ENCODE measurements around the gene IDH3B.
A peak's percentile ranks its signal among the peaks of the same experiment; 100 is the strongest.
"Not testable (repeated sequence)": the region's sequence is repeated elsewhere in the genome, so short reads cannot be mapped to it uniquely, and the experiment has no call there.

The IDH3B gene

DNA sequence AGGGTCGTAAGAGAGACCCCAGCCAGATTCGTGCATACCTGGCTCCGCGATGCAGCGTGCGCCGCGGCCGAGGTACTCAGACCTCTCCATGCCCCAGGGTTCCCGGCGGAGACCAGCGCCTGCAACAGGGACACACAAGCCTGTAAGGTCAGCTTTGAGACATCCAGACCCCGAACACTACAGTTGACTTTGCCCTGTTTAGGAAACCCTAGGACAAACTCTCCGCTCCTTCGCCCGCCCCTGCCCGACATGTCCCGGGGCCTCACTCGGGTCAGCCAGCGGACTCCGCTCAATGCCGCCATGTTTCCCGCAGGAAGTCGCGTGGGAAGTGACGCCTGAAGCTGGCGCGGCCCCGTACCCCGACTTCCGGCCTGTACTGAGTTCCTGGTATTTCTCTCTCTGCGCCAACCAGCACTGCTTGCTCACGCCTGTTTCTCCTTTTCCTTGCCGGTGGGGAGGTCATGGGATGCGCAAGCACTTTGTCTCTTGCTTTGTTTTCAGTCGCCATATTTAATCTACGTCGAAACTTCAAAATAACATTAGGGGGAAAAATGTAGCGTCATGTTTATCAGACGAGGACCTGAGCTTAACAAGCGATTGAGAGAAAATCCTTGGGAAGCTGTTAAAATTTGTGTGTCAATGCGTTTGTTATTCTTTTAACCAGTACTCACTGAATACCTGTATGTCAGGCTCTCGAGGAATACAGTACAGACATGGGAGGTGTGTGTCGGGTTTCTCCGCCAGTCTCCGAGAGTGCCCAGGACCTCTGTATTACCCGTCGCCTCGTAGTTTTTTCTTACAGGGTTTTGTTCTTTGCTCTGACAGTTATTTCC is at the start of gene IDH3B:
Gene IDH3B, minus strand, starts transcription at position 330 of the 833 bp plus-strand sequence. Its CDS starts 28 bp downstream, at position 302.
- DNase-seq = peak; percentile 80

DNA sequence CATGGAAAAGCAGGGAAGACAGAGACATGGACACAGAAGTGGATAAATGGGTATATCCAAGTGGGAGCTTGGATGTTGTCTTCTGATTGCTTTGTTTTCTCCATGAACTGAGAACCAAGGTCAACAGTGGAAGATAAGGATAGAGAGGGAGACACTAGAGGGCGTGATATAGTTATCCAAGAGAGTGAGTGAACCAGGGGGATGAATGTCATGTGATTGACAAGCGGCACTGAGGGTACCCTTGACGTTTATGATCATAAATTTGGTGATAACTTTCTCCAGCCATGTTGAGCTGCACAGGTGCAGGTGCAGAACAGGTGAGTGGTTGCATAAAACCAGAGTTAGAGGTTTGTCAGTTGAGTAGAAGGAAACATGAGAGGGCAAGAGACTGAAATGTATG is 49.3 kb upstream of the IDH3B start:
- no peak for DNase-seq

DNA sequence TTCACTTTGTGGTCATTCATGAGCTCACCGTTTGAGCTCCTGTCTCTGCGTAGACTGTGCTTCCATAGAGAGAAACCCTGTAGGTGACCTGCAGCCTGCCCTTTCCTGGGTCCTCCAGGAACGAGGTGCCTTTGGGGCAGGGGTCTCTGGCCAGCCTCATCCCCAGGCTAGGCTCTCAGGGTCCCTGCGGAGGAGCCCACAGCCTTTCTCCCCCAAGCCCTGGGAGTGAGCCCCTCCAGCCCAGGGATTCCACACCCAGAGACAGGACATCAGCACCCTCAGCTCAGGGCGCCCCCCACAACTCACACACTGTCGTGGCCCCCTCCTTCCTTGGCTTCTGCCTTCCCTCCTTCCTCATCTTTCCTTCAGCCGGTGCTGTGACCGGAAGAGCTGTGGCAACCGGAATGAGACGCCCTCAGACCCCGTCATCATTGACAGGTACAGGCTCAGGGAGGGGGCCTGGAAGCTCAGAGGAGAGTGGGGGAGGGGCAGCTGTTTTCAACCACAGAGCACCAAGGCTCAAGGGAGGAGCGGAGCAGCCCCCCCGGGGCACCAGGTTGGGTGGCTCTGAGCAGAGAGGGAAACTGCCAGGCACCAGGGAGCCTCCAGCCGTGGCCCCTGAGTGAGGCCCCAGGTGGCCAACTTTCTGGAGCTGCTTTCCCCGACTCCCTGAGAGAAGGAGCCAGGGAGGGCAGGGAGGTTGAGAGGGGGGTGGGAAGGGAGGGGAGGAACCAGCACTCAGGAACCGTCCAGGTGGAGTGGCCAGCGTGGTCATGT is 45.4 kb upstream of the IDH3B start:
- DNase-seq = no peak

DNA sequence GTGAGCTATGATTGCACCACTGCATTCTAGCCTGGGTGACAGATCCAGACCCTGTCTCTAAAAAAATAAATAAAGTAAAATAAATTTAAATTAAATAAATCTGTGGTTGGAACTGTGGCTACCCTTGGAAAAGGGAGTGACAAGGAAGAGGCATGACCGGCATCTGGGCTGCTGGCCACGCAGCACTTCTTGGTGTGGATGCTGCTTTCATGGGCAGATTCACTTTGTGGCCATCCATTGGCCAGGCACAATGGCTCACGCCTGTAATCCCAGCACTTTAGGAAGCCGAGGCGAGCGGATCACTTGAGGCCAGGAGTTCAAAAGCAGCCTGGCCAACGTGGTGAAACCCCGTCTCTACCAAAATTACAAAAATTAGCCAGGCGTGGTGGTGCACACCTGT is 44.6 kb upstream of the IDH3B start:
- DNase-seq = no peak

DNA sequence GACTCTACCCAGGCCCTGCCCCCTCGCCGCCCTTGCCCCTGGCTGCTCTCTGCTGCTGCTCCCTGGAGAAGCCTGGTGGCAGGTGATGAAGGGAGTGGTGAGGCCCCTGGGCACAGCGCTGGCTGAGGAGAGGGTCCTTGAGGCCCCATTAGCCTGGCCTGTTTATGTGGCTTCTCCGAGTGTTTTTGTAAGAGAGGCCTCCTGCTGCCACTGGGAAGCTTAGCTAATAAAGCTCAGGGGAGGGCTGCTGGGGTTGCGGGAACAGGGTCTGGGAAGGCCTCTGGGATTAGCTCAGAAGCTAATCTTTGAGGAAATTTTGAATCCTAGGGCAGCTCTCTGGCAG is 44.0 kb upstream of the IDH3B start:
- no peak for DNase-seq

DNA sequence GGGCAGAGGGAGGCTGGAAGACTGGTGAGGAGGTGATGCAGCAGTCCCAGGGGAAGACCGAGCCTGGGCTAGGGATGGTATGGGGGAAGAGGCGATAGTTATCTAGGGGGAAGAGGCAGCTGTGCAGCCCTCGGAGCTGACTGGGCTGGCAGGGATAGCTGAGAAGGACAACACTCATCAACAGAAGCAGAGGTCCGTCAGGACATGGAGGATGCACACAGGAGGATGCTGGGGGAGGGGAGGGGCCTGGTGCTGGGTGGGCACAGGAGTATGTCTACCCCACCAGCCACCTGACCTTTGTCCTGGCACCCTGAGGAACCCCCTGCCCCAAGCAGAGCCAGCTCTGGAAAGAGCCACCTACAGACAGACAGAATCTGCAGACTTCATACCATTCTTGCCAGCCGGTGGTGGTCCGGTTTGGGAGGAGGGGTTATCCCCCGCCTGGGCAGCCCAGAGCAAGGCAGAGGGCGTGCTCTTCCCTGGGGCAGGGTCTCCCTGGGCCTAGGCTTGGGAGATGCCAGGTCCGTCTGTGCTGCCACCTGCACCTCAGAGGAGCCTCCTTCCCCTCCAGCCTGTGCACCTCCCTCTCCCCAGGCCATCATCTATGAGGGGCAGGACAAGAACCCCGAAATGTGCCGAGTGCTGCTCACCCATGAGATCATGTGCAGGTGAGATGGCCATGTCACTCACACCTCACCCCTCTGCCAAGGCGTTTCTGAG is 43.5 kb upstream of the IDH3B start:
- DNase-seq = no peak

DNA sequence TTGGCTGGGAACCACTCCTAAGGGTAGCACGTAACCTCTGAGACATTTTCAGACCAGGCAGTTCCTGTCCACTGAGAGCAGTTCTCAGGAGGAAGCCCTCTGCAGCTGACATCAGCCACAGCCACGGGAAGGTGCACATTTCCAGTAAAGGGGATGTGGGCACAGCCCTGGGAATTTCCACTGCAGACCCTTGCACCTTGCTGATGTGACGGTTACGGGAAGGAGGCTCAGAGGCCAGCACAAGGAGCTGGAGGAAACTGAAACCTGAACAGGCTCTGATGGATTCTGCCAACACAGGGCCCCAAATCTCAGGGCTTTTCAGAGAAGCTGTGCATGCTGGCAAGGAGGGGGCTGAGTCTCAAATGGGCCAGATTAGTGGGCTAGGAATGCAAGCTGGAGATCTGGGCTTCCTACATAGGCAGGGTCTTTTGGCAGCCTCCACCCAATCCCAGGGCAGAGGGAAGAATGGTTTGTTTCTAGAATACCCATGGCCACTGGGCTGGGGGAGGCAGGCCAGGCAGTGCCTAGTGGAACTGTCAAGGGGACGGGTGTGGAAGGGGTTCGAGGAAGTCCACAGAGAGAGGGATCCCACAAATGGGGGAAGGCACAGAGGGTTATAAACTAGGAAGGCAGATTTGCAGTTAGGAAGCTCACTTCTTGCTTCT is 42.8 kb upstream of the IDH3B start:
- no peak for DNase-seq

DNA sequence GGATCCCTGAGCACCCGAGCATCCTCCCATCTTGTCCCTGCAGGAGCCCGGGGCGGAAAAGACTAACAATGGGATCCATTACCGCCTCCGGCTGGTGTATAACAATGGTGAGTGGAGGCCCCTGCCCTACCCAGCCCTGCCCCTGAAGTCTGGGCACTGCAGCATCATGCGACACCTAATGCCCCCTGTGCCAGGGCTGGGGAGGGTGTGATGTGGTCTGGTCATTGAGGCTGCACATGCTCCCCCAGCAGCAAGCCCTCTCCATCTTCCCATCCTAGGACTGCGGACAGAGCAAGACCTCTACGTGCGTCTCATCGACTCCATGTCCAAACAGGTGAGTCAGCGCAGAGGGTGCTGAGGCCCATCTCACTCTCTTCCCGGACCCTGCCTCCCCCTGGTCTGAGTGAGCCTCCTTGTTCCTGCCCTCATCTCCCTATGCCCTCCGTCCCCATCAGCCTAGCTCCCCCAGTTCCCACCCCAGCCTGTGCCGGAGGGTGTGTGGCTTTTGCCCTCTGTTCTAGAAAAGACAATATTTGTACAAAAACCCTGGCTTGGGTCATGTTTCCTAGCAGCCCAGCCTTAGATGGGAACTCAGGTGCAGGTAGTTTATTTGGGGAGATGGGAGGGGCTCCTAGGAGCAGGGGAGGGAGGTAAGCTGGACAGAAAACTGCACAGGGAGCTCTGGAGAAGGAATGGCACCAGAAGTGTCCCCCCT is 42.1 kb upstream of the IDH3B start:
- DNase-seq = no peak

DNA sequence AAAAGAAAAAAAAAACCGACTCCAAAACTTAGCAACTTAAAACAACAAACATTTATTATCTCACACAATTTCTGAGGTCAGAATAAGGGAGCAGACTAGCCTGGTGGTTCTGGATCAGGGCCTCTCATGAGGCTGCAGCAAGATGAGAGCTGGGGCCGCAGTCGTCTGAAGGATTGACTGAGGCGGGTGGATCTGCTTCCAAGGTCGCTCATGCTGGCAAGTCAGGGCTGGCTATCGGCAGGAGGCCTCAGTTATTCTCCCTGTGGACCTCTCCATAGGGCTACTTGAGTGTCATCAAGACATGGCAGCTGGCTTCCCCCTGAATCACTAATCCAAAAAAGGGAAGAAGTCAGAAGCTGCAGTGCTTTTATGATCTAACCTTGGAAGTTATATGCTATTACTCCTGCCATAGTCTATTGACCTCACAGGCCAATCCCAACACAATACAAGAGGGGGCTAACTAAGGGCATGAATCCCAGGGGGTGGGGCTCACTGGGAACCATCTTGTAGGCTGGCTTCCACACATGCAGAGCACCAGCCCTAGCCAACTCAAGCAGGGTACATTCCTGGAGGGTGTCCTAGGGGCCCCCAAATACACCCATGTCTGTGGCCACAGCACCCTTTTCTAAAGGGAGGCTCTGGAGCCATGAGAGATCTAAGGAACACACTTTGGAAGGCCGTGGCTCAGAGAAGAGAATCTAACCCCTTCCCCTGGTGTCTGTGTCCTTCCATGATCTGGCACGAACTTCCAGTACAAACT is 39.9 kb upstream of the IDH3B start:
- no peak for DNase-seq

DNA sequence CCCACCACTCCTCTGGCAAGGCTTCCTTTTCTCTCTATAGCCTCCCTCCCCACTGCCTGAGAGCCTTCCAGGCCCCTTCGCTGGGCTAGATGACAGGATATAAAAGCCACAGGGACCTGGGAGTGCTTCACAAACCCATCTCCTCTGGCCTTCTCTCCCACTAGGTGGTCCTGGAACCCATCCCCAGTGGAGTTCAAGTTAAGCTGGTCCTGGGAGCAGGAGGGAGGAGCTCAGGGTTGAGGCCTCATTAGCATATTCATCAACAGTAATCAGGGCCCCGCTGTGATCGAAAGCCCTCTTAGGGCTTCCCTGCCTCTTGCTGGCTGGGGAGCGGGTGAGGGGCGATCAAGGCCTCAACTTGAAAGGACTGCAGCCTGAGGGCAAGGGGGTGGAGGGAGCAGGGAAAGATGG is 37.7 kb upstream of the IDH3B start:
- DNase-seq = no peak

DNA sequence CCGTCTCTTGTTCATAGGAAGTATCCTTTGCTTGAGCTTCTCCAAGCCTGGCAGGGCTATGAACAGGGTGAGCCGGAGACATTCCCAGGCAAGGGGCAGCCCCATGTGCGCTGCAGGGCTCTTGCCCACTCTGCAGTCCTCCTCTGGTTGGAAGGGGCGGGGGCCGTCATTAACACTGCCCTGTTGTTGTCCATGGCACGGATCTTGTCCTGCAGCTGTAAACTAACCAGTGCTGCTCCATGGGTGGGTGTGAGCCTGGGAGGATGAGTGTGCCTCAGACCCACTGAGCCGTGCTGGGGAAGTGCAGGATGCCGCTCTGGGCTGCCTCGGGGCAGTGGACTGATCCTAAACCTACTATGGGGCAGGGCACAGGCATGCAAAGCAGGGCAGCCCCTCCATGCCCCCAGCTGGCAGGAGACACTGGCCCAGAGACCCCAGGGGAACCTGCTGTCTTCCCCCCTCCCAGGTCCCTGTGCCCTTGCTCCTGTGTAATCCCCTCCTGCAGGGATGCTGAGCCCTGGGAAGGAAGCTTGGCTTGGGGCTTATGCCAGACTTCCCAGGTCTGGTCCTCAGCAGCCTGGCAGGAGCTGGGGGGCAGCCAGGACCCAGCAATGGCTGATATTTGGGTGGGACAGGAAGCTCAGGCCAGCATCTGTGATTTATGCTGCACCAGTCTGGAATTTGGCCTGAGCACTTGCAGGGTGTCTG is 37.1 kb upstream of the IDH3B start:
- no peak for DNase-seq

DNA sequence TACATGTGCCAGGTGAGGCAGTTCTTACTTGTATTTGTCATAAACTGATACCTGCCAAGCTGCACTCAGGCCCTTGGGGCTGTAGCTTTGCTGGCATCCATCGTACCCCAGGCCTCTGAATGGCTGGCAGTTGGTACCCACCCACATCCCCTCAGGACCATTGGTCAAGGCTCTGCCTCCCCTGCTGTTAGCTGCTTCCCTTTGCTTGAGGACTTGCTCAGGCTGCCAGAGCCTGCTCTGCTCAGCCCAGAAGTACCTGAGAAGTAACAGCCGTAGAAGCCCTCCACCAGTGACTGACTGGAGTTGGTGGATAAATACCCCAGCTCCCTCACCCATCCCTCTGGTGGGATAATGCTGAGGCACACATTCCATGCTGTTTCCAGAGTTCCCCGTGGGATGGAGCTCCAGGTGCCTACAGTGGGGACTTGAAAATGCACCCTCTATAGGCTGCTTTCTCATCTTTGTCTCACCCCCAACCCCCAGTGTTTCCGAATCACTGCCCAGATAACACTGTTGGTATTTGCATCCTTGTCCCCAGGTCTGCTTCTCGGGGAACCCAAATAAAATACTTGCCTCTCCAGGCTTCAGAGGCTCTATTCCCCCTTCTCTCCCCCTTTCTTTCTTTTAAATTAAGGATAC is 35.9 kb upstream of the IDH3B start:
- DNase-seq = no peak

DNA sequence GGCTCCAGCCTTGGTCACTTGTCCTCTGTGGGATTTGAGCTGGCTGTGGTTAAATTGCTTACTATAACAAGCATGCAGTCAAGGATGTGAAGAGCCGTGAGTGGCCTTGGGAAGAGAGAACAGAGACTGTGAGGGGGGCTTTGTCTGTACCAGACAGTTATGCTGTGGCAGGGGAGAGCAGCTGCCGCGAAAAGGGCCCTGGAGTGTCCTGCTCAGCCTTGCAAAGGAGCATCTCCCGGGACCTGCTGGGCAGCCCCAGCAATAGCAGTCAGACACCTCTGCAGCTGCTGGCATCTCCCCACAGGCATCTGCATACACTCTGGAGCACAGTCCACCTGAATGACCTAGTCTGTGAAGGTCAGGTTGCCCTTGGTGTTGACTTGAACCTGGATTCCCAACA is 34.9 kb upstream of the IDH3B start:
- no peak for DNase-seq

DNA sequence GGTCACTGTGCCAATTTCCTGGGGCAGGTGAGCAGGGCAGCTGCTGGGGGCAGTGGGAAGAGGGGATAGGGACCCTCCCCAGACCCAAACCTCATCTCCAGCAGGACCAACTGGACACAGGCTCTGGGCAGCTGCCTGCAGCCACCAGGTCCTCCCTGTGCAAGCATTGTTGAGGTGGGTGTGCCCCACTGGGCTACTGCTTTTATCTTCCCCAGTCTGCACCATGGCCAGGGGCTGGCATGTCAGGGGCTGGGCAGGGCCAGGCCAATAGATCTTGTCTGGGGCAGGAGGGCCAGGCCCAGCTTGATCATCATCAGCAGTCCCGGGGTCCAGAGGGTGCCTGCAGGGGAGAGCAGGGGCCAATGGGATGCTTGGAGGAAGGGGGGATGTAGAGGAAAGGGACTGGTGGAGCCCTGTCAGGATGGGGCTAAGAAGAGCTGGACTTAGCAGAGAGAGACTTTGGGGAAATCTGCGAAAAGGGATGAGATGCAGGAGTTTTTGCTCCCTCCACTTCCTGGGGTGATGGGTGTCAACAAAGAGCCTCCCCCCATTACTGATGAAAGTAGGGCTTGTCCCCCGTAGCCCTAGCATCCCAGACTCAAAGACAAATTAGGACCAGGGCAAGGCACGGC is 34.3 kb upstream of the IDH3B start:
- DNase-seq = no peak

DNA sequence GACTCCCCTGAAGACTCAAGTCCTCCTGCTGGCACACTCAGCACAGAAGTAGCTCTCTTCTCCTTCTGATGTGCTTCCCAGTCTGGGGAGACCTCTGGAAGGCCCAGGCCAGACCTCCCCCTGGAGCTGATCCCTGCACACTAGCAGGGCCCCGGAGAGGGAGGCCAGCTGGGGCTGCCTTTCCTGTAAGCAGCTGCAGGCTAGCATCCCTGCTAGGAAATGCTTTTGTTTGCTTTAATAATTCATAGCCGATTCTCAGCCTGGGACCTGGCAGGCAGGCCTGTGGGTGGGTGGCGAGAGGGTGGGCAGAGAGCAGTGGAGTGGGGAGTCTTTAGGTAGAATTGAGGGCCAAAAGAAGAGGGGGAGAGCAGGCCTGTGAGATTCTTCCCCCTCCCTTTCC is 33.8 kb upstream of the IDH3B start:
- DNase-seq = no peak

DNA sequence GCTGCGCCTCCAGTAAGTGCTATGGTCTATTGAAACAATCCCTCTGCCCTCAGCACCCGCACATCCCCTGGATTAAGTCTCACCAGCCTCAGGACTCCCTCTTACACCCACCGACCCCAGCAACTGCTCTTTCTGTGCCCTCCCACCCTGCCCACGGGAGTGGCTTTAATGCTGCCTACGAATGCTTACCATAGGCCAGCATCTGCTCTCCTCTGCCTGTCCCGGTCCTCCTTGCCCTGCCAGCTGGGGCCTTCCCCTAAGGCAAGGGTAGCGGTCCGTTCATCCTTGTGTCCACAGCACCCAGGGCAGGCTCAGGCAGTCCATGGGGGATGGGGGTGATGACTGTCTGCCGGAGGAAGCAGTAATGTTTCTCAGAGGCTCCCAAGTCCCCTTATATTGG is 32.6 kb upstream of the IDH3B start:
- no peak for DNase-seq

DNA sequence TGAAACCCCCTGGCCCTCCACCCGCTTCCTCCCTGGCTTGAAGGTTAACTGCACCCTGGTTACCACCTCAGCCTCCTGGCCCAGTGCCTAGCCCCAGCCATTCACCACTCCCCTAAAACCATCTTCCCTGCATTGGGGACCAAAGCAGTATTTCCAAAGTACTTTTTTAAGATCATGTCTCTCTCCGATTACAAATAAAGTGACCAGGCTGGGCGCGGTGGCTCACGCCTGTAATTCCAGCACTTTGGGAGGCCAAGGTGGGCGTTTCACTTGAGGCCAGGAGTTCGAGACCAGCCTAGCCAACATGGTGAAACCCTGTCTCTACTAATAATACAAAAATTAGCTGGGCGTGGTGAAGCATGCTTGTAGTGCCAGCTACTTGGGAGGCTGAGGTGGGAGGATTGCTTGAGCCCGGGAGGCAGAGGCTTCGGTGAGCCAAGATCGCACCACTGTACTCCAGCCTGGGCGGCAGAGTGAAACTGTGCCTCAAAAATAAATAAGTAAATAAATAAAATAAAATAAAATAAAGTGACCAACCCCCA is 32.0 kb upstream of the IDH3B start:
- DNase-seq = not testable (repeated sequence)

DNA sequence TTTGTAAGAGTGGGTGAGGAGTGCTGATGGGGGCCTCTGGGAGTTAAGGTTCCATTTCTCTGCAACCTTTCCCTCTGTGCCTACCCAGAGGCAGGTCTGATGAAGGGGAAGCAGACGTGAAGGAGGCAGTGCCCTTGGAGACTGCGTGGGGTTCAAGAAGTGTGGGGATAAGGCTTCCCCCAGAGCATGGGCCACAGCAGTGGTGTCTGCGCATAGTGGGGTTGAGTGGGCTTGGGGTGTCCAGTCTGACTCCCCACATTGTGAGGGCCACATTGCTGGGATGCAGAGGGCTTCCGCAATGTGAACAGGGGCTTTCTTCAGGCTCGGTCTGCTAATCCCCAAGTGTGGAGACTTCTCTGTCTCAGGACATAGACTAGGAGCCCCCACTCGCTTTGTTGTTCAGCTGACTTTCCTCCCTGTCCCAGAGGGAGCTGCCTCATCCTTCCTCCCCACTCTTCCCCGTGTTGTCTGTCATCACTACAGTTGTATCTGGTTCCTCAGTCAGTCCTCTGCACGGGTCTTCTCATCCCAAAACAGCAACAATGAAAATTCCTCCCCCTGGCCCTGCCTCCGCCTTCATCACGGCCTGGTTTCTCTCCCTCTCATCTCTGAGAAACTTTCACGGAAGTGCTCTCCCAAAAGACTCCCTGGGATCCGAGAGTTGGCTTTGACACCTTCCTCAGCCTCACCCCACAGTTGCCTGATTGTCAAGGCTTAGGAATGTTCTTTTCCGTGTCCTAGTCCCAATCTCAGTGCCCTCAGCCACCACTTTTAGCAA is 31.4 kb upstream of the IDH3B start:
- DNase-seq = no peak

DNA sequence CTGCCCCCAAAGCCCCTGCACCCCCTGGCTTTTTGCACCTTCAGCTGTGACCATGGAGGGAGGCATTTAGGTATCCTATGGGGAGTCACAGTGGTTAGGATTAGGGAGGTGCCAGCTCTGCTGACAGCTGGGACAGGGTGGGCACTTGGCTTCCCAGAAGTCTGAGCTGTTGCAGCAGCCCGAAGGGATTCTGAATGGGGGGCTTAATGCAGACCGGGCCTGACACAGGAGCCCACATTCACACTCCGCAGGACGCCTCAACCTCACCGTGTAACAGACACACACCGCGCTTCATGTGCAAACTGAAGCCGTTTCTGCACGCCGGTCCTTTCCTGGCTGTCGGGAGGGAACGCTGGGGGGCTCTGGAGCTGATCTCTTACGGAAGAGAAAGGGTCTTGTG is 30.5 kb upstream of the IDH3B start:
- no peak for DNase-seq
